Esophagus muscularis mucosa (tissue), 4 donors: ENCODE data around the gene MAD1L1. TPM values are rescaled to one million over a fixed set of nuclear protein-coding genes. Genes with fewer than 3 reads are reported as not detected.

Source experiments
- DNase-seq: peaks from one replicate; pipeline ENCODE4 v3.0.0-alpha.2; 2017; ENCODE audit errors: extremely low spot score
- H3K27ac ChIP-seq, 4 donors: fragments of 200-600 bp; sonication (generic); replicated peaks in 1 of 4; 1 replicate in 3 of 4; 2 replicates in 1 of 4; pipeline ENCODE4 v1.5.1; 2016 to 2019; ENCODE audit warnings: mild to moderate bottlenecking in 1 of 4
- H3K27me3 ChIP-seq, 4 donors: fragments of 200-600 bp; sonication (generic); one replicate each; pipeline versions ENCODE4 v1.5.1 to v1.6.0; 2016 to 2019
- H3K36me3 ChIP-seq, 4 donors: fragments of 200-600 bp; sonication (generic); one replicate each; pipeline ENCODE4 v1.5.1; 2016 to 2019
- H3K4me1 ChIP-seq, 4 donors: fragments of 200-600 bp; sonication (generic); one replicate each; pipeline ENCODE4 v1.5.1; 2016 to 2019
- H3K4me3 ChIP-seq, 4 donors: fragments of 200-600 bp; sonication (generic); 1 replicate in 2 of 4; 2 replicates in 2 of 4; pipeline ENCODE4 v1.5.1; 2016 to 2019; ENCODE audit warnings: mild to moderate bottlenecking in 4 of 4, moderate library complexity in 1 of 4
- H3K9me3 ChIP-seq, 4 donors: fragments of 200-600 bp; sonication (generic); 1 replicate in 3 of 4; 2 replicates in 1 of 4; pipeline ENCODE4 v1.5.1; 2016 to 2019
- CTCF ChIP-seq, 3 experiments: fragments of 200-600 bp in 2 of 3; fragments of 450-650 bp in 1 of 3; sonication (generic) in 2 of 3; IDR thresholded peaks; one replicate each; pipeline ENCODE4 v1.5.1; 2017 to 2019; ENCODE audit warnings: antibody characterized with exemption in 3 of 3, mild to moderate bottlenecking in 2 of 3, moderate library complexity in 1 of 3
- EP300 ChIP-seq: sonication (generic); formaldehyde crosslinking; IDR thresholded peaks from one replicate; pipeline ENCODE4 v1.6.1; 2017; ENCODE audit warnings: antibody characterized with exemption
- POLR2A ChIP-seq: fragments of 450-650 bp; IDR thresholded peaks from one replicate; pipeline ENCODE4 v1.6.1; 2017; ENCODE audit warnings: antibody characterized with exemption, moderate library complexity, mild to moderate bottlenecking, low read depth
- POLR2AphosphoS5 ChIP-seq, 2 donors: sonication (generic); formaldehyde crosslinking; IDR thresholded peaks; one replicate each; pipeline ENCODE4 v1.6.1; 2017; ENCODE audit warnings: antibody characterized with exemption in 2 of 2
- WGBS: methylation state at CpG from one replicate; pipeline ENCODE4 v1.1.5; 2018; 5-methylcytosine and 5-hydroxymethylcytosine counted together
- intact Hi-C: fragments of 100-400 bp; cut with DNase I; formaldehyde crosslinking; loops from one replicate; pipeline ENCODE4 v1.15.1; 2023
- small RNA-seq, 3 donors: library from RNA; depleted of rRNA; stranded (forward); fragments of <200 nt; gene quantifications; one replicate each; pipeline ENCODE3, GENCODE V24; 2016
- total RNA-seq, 4 donors: library from RNA; depleted of rRNA; stranded (reverse); fragments of >200 nt; gene quantifications; one replicate each; pipeline versions ENCODE4 v1.1.0 to v1.2.1, GENCODE V29; 2016

Gene MAD1L1
- total RNA-seq, 4 donors from 2014 or later = 22.2 to 33.1 (median 29.5) TPM

GRCh38 chr7:1767524-1767923 lies 465.2 kb downstream of the MAD1L1 start:
- WGBS = 61% methylated on average over 10 of the region's 10 CpGs
- intact Hi-C loops = no loop called here

More at GRCh38 chr7:1767524-1767923, 465.2 kb downstream of the MAD1L1 start:
- Histone ChIP-seq H3K27ac (no peak overlapping the region), H3K27me3 (peaks cover 0 to 8% (median 0%) of the 10 kb centered on the region in 4 donors), H3K4me3 (no peak overlapping the region), H3K4me1 (no peaks in the 10 kb centered on the region), H3K36me3 (no peaks in the 10 kb centered on the region), H3K9me3 (peaks cover 0 to 16% (median 7%) of the 10 kb centered on the region in 4 donors)
- no peak for TF ChIP-seq POLR2AphosphoS5 (IDR thresholded peaks at IDR 0.05)
- no peak for TF ChIP-seq EP300
- TF ChIP-seq POLR2A = no peak
- no peak for TF ChIP-seq CTCF (IDR thresholded peaks at IDR 0.05)
- DNase-seq = no peak

Small RNA genes lying within 50 kb of the gene (small RNA-seq; reads per million reads assigned to genes)
- 0 reads per million in 3 donors for gene MIR4655

Other genes starting within 250 kb of the MAD1L1 start
- 10 to 100 TPM; 13.3 to 20.3 (median 16.5) TPM for gene MRM2, start 9.3 kb upstream of the MAD1L1 start, total RNA-seq
- 10 to 100 TPM; 10.9 to 18.7 (median 18.0) TPM for gene NUDT1, start 9.3 kb upstream of the MAD1L1 start, total RNA-seq
- 1 to 10 TPM; 6.8 to 9.9 (median 8.7) TPM for gene SNX8, start 81.5 kb upstream of the MAD1L1 start, total RNA-seq
- gene EIF3B, start 121.9 kb upstream of the MAD1L1 start, total RNA-seq = 100 to 1,000 TPM; 105 to 155 (median 128) TPM
- 10 to 100 TPM in 2 of 4 donors, 1 to 10 TPM in 2; 6.6 to 24.0 (median 14.8) TPM for gene CHST12, start 170.7 kb upstream of the MAD1L1 start, total RNA-seq
- not detected for gene GRIFIN, start 243.5 kb upstream of the MAD1L1 start, total RNA-seq